HEK293 (cell line): Measurements from ENCODE around the gene AARS2.
A peak's percentile ranks its signal among the peaks of the same experiment; 100 is the strongest.
"Not testable (repeated sequence)": the region's sequence is repeated elsewhere in the genome, so short reads cannot be mapped to it uniquely, and the experiment has no call there.

Source experiments
- CTCF ChIA-PET: fragments of 350-600 bp; formaldehyde crosslinking; extraction: SDS; loops from one replicate; lab custom pipeline; 2021; ENCODE audit warnings: antibody characterized with exemption; lab: Yijun Ruan, JAX
- POLR2A ChIA-PET: fragments of 300-600 bp; formaldehyde crosslinking; extraction: SDS; loops from one replicate; lab custom pipeline; 2020; ENCODE audit warnings: antibody characterized with exemption, inconsistent platforms; lab: Yijun Ruan, JAX
- H3K27ac ChIP-seq: fragments of 200-500 bp; sonication (Bioruptor generic); 2 replicates; pipeline ENCODE4 v1.5.1; 2014; ENCODE audit warnings: low read depth, low read length, control low read depth, inconsistent platforms; ENCODE audit errors: extremely low read depth
- H3K36me3 ChIP-seq, 2 experiments: fragments of 200-500 bp in 1 of 2; sonication (Bioruptor generic) in 1 of 2; 1 replicate in 1 of 2; 2 replicates in 1 of 2; pipeline ENCODE4 v1.5.1; 2014 to 2017; ENCODE audit warnings: inconsistent platforms in 2 of 2, low read length in 2 of 2; ENCODE audit not compliant: control insufficient read depth in 2 of 2, insufficient read depth in 1 of 2
- H3K4me1 ChIP-seq: fragments of 200-500 bp; sonication (Bioruptor generic); 2 replicates; pipeline ENCODE4 v1.5.1; 2014; ENCODE audit warnings: mild to moderate bottlenecking, low read length, inconsistent platforms; ENCODE audit not compliant: control insufficient read depth, insufficient read depth
- H3K4me3 ChIP-seq: 2 replicates; pipeline ENCODE4 v1.5.1; 2011; ENCODE audit warnings: low read depth, mild to moderate bottlenecking, control low read depth, low read length, moderate library complexity
- H3K9me3 ChIP-seq: fragments of 200-500 bp; sonication (Bioruptor generic); 2 replicates; pipeline ENCODE4 v1.5.1; 2014; ENCODE audit warnings: low read depth, low read length, inconsistent platforms; ENCODE audit not compliant: control insufficient read depth, insufficient read depth
- GLI2 ChIP-seq: fragments of 450-650 bp; formaldehyde crosslinking; IDR thresholded peaks from 2 replicates; pipeline ENCODE4; 2017; ENCODE audit warnings: missing biosample characterization, missing genetic modification characterization, low read depth, borderline replicate concordance
- OVOL3 ChIP-seq: fragments of 450-650 bp; formaldehyde crosslinking; IDR thresholded peaks from 2 replicates; pipeline ENCODE4 v1.5.1; 2016; ENCODE audit warnings: missing biosample characterization, missing genetic modification characterization
- PRDM10 ChIP-seq: fragments of 450-650 bp; formaldehyde crosslinking; IDR thresholded peaks from 2 replicates; pipeline ENCODE4 v1.5.1; 2016; ENCODE audit warnings: missing biosample characterization, missing genetic modification characterization
- SCRT2 ChIP-seq: fragments of 450-650 bp; formaldehyde crosslinking; IDR thresholded peaks from 2 replicates; pipeline ENCODE4 v1.5.1; 2016; ENCODE audit warnings: missing biosample characterization, missing genetic modification characterization
- SETDB1 ChIP-seq: IDR thresholded peaks from one replicate; pipeline ENCODE4 v1.6.1; 2017; ENCODE audit warnings: mild to moderate bottlenecking, low read length, moderate library complexity, mixed read lengths; ENCODE audit not compliant: insufficient read length
- TCF7L2 ChIP-seq: IDR thresholded peaks from 2 replicates; pipeline ENCODE4 v1.6.1; 2011; ENCODE audit warnings: low read depth, mild to moderate bottlenecking, inconsistent platforms, low read length, moderate library complexity, borderline replicate concordance
- WT1 ChIP-seq: fragments of 450-650 bp; formaldehyde crosslinking; IDR thresholded peaks from 2 replicates; pipeline ENCODE4 v1.5.1; 2016; ENCODE audit warnings: missing biosample characterization, missing genetic modification characterization
- ZBTB6 ChIP-seq: fragments of 450-650 bp; formaldehyde crosslinking; IDR thresholded peaks from 2 replicates; pipeline ENCODE4 v1.5.1; 2017; ENCODE audit warnings: missing biosample characterization, missing genetic modification characterization
- ZNF121 ChIP-seq: fragments of 450-650 bp; formaldehyde crosslinking; IDR thresholded peaks from 2 replicates; pipeline ENCODE4 v1.5.1; 2016; ENCODE audit warnings: missing biosample characterization, missing genetic modification characterization
- ZNF341 ChIP-seq: fragments of 450-650 bp; formaldehyde crosslinking; IDR thresholded peaks from 2 replicates; pipeline ENCODE4; 2016; ENCODE audit warnings: low read depth, missing biosample characterization, missing genetic modification characterization
- ZNF530 ChIP-seq: fragments of 450-650 bp; formaldehyde crosslinking; IDR thresholded peaks from 2 replicates; pipeline ENCODE4 v1.5.1; 2016; ENCODE audit warnings: low read depth, missing biosample characterization, missing genetic modification characterization
- ZNF555 ChIP-seq: fragments of 450-650 bp; formaldehyde crosslinking; conservative IDR thresholded peaks from 2 replicates; pipeline ENCODE4 v1.5.1; 2017; ENCODE audit warnings: missing biosample characterization, mild to moderate bottlenecking, missing genetic modification characterization, inconsistent platforms
- ZNF626 ChIP-seq: fragments of 450-650 bp; sonication (Bioruptor Pico); formaldehyde crosslinking; IDR thresholded peaks from 2 replicates; pipeline ENCODE4 v1.5.1; 2018; ENCODE audit warnings: missing biosample characterization, missing genetic modification characterization, inconsistent platforms
- ZNF639 ChIP-seq: fragments of 450-650 bp; formaldehyde crosslinking; IDR thresholded peaks from 2 replicates; pipeline ENCODE4 v1.5.1; 2016; ENCODE audit warnings: missing biosample characterization, missing genetic modification characterization
- ZNF677 ChIP-seq: fragments of 450-650 bp; IDR thresholded peaks from 2 replicates; pipeline ENCODE4 v1.5.0; 2018; ENCODE audit warnings: missing biosample characterization, mild to moderate bottlenecking, missing genetic modification characterization, moderate library complexity
- ZNF792 ChIP-seq: fragments of 450-650 bp; formaldehyde crosslinking; IDR thresholded peaks from 2 replicates; pipeline ENCODE4 v1.5.1; 2016; ENCODE audit warnings: missing biosample characterization, missing genetic modification characterization
- TF ChIP-seq, protein P1 (sequence below): fragments of 450-650 bp; formaldehyde crosslinking; IDR thresholded peaks from 2 replicates; pipeline ENCODE4 v1.5.1; 2016; ENCODE audit warnings: missing biosample characterization, missing genetic modification characterization
- TF ChIP-seq, protein P2 (sequence below): fragments of 450-650 bp; IDR thresholded peaks from 2 replicates; pipeline ENCODE4 v1.5.1; 2018; ENCODE audit warnings: missing biosample characterization, missing genetic modification characterization
- TF ChIP-seq, protein P3 (sequence below): sonication (generic); formaldehyde crosslinking; IDR thresholded peaks from 2 replicates; pipeline ENCODE4 v1.8.1; 2022; ENCODE audit warnings: mild to moderate bottlenecking, moderate library complexity, missing genetic modification reagents

Gene AARS2

GRCh38 chr6:44328203-44328602 is 15.1 kb upstream of the AARS2 start:
- POLR2A ChIA-PET, H3K27ac ChIP-seq, H3K36me3 ChIP-seq, H3K4me3 ChIP-seq: not testable (repeated sequence)
- peak; percentile 74 for TF ChIP-seq PRDM10 (tag by site-specific recombination)
- TF ChIP-seq, all 188 proteins: peak for 1; not testable (repeated sequence) for 187
- H3K4me1 ChIP-seq, H3K9me3 ChIP-seq: not testable (repeated sequence)
- CTCF ChIA-PET, result interaction anchor here (0.9 to 1.4 kb wide), 2 partner anchors 10 to 14 kb away, joined by 3 to 6 read pairs; no protein-coding TSS in a partner anchor

DNA sequence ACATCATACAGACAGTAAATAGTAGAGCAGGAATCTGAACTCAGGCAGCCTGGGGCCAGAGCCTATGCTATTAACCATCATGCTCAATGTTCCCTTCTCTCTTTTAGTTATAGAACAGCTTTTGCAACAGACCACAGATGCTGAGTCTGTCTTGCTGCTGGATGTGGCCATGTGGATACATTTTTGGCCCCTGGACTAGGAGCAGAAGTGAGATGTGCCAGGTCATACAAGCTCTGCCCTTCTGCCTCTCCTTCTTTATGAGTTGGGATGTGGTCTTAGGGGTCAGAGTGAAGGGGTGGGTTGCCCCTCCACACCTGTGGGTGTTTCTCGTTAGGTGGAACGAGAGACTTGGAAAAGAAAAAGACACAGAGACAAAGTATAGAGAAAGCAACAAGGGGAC is 14.6 kb upstream of the AARS2 start:
- Histone ChIP-seq H3K4me1 (no peaks in the 10 kb centered on the region), H3K36me3 (no peaks in the 10 kb centered on the region), H3K4me3 (no peak overlapping the region), H3K9me3 (no peaks in the 10 kb centered on the region), H3K27ac (no peak overlapping the region)
- TF ChIP-seq WT1 (tag by site-specific recombination) (no peak), GLI2 (no peak), ZNF639 (tag by site-specific recombination) (no peak), ZNF341 (no peak), ZNF555 (no peak), OVOL3 (tag by site-specific recombination) (no peak), ZBTB6 (tag by site-specific recombination) (no peak), ZNF530 (no peak), ZNF792 (tag by site-specific recombination) (no peak)
- TF ChIP-seq, protein P1, sequence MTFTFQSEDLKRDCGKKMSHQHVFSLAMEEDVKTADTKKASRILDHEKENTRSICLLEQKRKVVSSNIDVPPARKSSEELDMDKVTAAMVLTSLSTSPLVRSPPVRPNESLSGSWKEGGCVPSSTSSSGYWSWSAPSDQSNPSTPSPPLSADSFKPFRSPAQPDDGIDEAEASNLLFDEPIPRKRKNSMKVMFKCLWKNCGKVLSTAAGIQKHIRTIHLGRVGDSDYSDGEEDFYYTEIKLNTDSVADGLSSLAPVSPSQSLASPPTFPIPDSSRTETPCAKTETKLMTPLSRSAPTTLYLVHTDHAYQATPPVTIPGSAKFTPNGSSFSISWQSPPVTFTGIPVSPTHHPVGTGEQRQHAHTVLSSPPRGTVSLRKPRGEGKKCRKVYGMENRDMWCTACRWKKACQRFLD (tag by site-specific recombination), result no peak
- CTCF ChIA-PET, result interaction anchor here (0.7 to 1.4 kb wide), 3 partner anchors 10 to 14 kb away, joined by 3 to 6 read pairs (median 6); no protein-coding TSS in a partner anchor
- POLR2A ChIA-PET, result no interaction called here

DNA sequence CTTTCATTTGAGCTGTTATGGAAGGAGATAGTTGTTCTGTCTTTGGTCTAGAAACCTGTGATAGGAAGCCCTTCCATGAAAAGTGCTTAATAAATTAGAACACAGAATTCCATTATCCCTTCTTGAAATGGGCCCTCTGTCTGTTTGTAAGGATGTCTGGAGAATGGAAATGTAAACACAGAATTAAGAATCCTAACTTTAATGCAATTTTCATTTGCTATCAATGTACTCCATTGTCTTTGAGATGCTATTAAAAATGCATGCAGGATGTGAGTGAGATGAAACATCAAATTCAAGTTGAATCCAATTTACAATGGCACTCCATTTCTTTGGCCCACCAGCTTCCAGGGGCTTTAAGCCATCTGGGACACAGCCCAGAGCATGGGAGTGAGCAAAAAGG is 13.9 kb upstream of the AARS2 start:
- no peak overlapping the region for H3K27ac ChIP-seq
- ChIA-PET POLR2A (no interaction called here), CTCF (interaction anchor here (0.6 to 1.4 kb wide), 4 partner anchors 11 to 58 kb away, joined by 3 to 6 read pairs (median 4); no protein-coding TSS in a partner anchor)
- no peak overlapping the region for H3K4me3 ChIP-seq
- H3K9me3 ChIP-seq, result no peaks in the 10 kb centered on the region
- TF ChIP-seq SCRT2 (no peak), ZNF677 (tag by site-specific recombination) (no peak), ZNF626 (no peak), TCF7L2 (no peak), ZNF121 (no peak), ZNF530 (no peak), SETDB1 (no peak)
- TF ChIP-seq, protein P2, sequence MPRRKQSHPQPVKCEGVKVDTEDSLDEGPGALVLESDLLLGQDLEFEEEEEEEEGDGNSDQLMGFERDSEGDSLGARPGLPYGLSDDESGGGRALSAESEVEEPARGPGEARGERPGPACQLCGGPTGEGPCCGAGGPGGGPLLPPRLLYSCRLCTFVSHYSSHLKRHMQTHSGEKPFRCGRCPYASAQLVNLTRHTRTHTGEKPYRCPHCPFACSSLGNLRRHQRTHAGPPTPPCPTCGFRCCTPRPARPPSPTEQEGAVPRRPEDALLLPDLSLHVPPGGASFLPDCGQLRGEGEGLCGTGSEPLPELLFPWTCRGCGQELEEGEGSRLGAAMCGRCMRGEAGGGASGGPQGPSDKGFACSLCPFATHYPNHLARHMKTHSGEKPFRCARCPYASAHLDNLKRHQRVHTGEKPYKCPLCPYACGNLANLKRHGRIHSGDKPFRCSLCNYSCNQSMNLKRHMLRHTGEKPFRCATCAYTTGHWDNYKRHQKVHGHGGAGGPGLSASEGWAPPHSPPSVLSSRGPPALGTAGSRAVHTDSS (tag by site-specific recombination), result no peak
- TF ChIP-seq, protein P3, sequence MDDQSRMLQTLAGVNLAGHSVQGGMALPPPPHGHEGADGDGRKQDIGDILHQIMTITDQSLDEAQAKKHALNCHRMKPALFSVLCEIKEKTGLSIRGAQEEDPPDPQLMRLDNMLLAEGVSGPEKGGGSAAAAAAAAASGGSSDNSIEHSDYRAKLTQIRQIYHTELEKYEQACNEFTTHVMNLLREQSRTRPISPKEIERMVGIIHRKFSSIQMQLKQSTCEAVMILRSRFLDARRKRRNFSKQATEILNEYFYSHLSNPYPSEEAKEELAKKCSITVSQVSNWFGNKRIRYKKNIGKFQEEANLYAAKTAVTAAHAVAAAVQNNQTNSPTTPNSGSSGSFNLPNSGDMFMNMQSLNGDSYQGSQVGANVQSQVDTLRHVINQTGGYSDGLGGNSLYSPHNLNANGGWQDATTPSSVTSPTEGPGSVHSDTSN (CRISPR knock-in tag), result no peak
- no peaks in the 10 kb centered on the region for H3K4me1 ChIP-seq
- no peaks in the 10 kb centered on the region for H3K36me3 ChIP-seq
